HepG2 (cell line): ENCODE measurements around the gene COL8A2. TPM values are rescaled to one million over a fixed set of nuclear protein-coding genes. Genes with fewer than 3 reads are reported as not detected.

Experiments
- HDAC1 ChIP-seq: sonication (generic); formaldehyde crosslinking; IDR thresholded peaks from 2 replicates; pipeline ENCODE4 v1.5.1; 2020; ENCODE audit warnings: mild to moderate bottlenecking, missing genetic modification reagents
- MAZ ChIP-seq, 2 experiments: sonication (generic) in 1 of 2; formaldehyde crosslinking in 1 of 2; IDR thresholded peaks; 2 replicates each; pipeline versions ENCODE4 v1.5.0 to v1.6.1; 2012 to 2020; ENCODE audit warnings: low read depth in 2 of 2, mild to moderate bottlenecking in 2 of 2, borderline replicate concordance in 1 of 2, improper control_type of control experiment in 1 of 2, low read length in 1 of 2, missing genetic modification reagents in 1 of 2, moderate library complexity in 1 of 2
- TBX3 ChIP-seq: fragments of 450-650 bp; IDR thresholded peaks from 2 replicates; pipeline ENCODE4 v1.6.1; 2017; ENCODE audit warnings: antibody characterized with exemption, mild to moderate bottlenecking, inconsistent platforms, borderline replicate concordance
- TEF ChIP-seq: sonication (generic); formaldehyde crosslinking; IDR thresholded peaks from 2 replicates; pipeline ENCODE4 v1.5.0; 2020; ENCODE audit warnings: missing genetic modification reagents
- THAP11 ChIP-seq: IDR thresholded peaks from 2 replicates; pipeline ENCODE4 v1.6.1; 2016; ENCODE audit warnings: missing biosample characterization, missing genetic modification reagents
- YY1 ChIP-seq: IDR thresholded peaks from 2 replicates; pipeline ENCODE4 v1.6.1; 2011; ENCODE audit warnings: low read length, low read depth, moderate library complexity, mild to moderate bottlenecking; ENCODE audit not compliant: insufficient read depth, insufficient replicate concordance
- ZNF350 ChIP-seq: sonication (generic); formaldehyde crosslinking; IDR thresholded peaks from 2 replicates; pipeline ENCODE4 v1.4.0; 2020; ENCODE audit warnings: mild to moderate bottlenecking, low read depth, missing genetic modification reagents, borderline replicate concordance
- ZNF704 ChIP-seq: sonication (generic); formaldehyde crosslinking; IDR thresholded peaks from 2 replicates; pipeline ENCODE4 v1.8.1; 2023; ENCODE audit warnings: mild to moderate bottlenecking, inconsistent platforms, moderate library complexity, missing genetic modification reagents, borderline replicate concordance
- ZNF775 ChIP-seq: sonication (generic); formaldehyde crosslinking; IDR thresholded peaks from 2 replicates; pipeline ENCODE4 v1.4.0; 2020; ENCODE audit warnings: missing genetic modification reagents, mild to moderate bottlenecking, moderate library complexity, borderline replicate concordance
- polyA plus RNA-seq, 8 experiments: library from polyadenylated mRNA; depleted of rRNA in 3 of 8; stranded (reverse) in 7 of 8; unstranded in 1 of 8; fragments of >200 nt; fragmentation: Illumina TruSeq in 4 of 8; extraction: Trizol in 4 of 8; gene quantifications; 2 replicates each; pipeline versions ENCODE4 v1.2.1 to v1.2.3, GENCODE V29; 2011 to 2016; ENCODE audit warnings: low read depth in 4 of 8, missing spikeins in 1 of 8, mixed read lengths in 1 of 8; ENCODE audit not compliant: insufficient read depth in 1 of 8
- total RNA-seq, 5 experiments: library from RNA; depleted of rRNA; stranded (reverse); fragments of >200 nt; fragmentation: Illumina TruSeq; extraction: Trizol; gene quantifications; 2 replicates each; pipeline ENCODE4 v1.2.3, GENCODE V29; 2016; ENCODE audit warnings: low read depth in 1 of 5
- TF ChIP-seq, protein P1 (sequence below): sonication (generic); formaldehyde crosslinking; IDR thresholded peaks from 2 replicates; pipeline ENCODE4 v1.9.0; 2021; ENCODE audit warnings: missing genetic modification reagents, mild to moderate bottlenecking, borderline replicate concordance
- TF ChIP-seq, protein P2 (sequence below): sonication (generic); formaldehyde crosslinking; IDR thresholded peaks from 2 replicates; pipeline ENCODE4 v1.5.0; 2020; ENCODE audit warnings: missing genetic modification reagents
- TF ChIP-seq, protein P3 (sequence below): sonication (generic); formaldehyde crosslinking; IDR thresholded peaks from 2 replicates; pipeline ENCODE4 v1.4.0; 2020; ENCODE audit warnings: missing genetic modification reagents
- TF ChIP-seq, protein P4 (sequence below): sonication (generic); formaldehyde crosslinking; IDR thresholded peaks from 2 replicates; pipeline ENCODE4 v1.4.0; 2020; ENCODE audit warnings: missing genetic modification reagents

COL8A2 gene
- total and polyA plus RNA-seq, 2 of the 13 experiments (the other 11 are each of a cell fraction or from before 2014, with no cell fraction given), result 0.13 to 0.24 TPM

- TF ChIP-seq TEF, result no peak
- TF ChIP-seq ZNF704 (CRISPR knock-in tag), result no peak
- peak; percentile 72; the same call in 1 of the 2 replicates for TF ChIP-seq HDAC1 (CRISPR knock-in tag)
- TF ChIP-seq, protein P1, sequence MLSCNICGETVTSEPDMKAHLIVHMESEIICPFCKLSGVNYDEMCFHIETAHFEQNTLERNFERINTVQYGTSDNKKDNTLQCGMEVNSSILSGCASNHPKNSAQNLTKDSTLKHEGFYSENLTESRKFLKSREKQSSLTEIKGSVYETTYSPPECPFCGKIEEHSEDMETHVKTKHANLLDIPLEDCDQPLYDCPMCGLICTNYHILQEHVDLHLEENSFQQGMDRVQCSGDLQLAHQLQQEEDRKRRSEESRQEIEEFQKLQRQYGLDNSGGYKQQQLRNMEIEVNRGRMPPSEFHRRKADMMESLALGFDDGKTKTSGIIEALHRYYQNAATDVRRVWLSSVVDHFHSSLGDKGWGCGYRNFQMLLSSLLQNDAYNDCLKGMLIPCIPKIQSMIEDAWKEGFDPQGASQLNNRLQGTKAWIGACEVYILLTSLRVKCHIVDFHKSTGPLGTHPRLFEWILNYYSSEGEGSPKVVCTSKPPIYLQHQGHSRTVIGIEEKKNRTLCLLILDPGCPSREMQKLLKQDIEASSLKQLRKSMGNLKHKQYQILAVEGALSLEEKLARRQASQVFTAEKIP (CRISPR knock-in tag), result no peak
- no peak for TF ChIP-seq ZNF350 (CRISPR knock-in tag)
- TF ChIP-seq, protein P2, sequence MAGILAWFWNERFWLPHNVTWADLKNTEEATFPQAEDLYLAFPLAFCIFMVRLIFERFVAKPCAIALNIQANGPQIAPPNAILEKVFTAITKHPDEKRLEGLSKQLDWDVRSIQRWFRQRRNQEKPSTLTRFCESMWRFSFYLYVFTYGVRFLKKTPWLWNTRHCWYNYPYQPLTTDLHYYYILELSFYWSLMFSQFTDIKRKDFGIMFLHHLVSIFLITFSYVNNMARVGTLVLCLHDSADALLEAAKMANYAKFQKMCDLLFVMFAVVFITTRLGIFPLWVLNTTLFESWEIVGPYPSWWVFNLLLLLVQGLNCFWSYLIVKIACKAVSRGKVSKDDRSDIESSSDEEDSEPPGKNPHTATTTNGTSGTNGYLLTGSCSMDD (CRISPR knock-in tag), result no peak
- TF ChIP-seq, protein P3, sequence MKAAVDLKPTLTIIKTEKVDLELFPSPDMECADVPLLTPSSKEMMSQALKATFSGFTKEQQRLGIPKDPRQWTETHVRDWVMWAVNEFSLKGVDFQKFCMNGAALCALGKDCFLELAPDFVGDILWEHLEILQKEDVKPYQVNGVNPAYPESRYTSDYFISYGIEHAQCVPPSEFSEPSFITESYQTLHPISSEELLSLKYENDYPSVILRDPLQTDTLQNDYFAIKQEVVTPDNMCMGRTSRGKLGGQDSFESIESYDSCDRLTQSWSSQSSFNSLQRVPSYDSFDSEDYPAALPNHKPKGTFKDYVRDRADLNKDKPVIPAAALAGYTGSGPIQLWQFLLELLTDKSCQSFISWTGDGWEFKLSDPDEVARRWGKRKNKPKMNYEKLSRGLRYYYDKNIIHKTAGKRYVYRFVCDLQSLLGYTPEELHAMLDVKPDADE, result no peak
- no peak for TF ChIP-seq THAP11
- TF ChIP-seq YY1, result no peak
- no peak for TF ChIP-seq TBX3
- peak; percentile 59; the same call in 1 of the 2 replicates for TF ChIP-seq MAZ (IDR thresholded peaks at IDR 0.05; ENCODE audit: borderline replicate concordance, low read depth, low read length)
- peak; percentile 67; the same call in 1 of the 2 replicates for TF ChIP-seq MAZ (CRISPR knock-in tag; IDR thresholded peaks at IDR 0.05; ENCODE audit: low read depth)
- TF ChIP-seq, protein P4, sequence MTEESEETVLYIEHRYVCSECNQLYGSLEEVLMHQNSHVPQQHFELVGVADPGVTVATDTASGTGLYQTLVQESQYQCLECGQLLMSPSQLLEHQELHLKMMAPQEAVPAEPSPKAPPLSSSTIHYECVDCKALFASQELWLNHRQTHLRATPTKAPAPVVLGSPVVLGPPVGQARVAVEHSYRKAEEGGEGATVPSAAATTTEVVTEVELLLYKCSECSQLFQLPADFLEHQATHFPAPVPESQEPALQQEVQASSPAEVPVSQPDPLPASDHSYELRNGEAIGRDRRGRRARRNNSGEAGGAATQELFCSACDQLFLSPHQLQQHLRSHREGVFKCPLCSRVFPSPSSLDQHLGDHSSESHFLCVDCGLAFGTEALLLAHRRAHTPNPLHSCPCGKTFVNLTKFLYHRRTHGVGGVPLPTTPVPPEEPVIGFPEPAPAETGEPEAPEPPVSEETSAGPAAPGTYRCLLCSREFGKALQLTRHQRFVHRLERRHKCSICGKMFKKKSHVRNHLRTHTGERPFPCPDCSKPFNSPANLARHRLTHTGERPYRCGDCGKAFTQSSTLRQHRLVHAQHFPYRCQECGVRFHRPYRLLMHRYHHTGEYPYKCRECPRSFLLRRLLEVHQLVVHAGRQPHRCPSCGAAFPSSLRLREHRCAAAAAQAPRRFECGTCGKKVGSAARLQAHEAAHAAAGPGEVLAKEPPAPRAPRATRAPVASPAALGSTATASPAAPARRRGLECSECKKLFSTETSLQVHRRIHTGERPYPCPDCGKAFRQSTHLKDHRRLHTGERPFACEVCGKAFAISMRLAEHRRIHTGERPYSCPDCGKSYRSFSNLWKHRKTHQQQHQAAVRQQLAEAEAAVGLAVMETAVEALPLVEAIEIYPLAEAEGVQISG (CRISPR knock-in tag), result peak; percentile 24; the same call in 1 of the 2 replicates
- no peak for TF ChIP-seq ZNF775 (CRISPR knock-in tag)
These were observed 31.5 kb upstream of the COL8A2 start (continued) for GRCh38 chr1:36156329-36157114.
